ENCODE measurements around the gene ARMC6.

Gene ARMC6

GRCh38 chr19:19033426-19034203, at the start of gene ARMC6, which contains the start of gene SUGP2:
ARMC6 (plus strand) TSS chr19:19033603; CDS start chr19:19034210, 607 bp downstream.
SUGP2 (minus strand) TSS chr19:19033517; CDS start chr19:19031071, 2,446 bp downstream.
- DNase-seq (ENCODE audit: low read depth in 2 of 2): peak; percentile 68 to 80

- DNase-seq (ENCODE audit: low read depth in 2 of 2): no peak
These were observed 49.2 kb upstream of the ARMC6 start for GRCh38 chr19:18984251-18984650.

GRCh38 chr19:18985257-18985656, 48.1 kb upstream of the ARMC6 start:
- DNase-seq (ENCODE audit: low read depth in 2 of 2): no peak

- no peak for DNase-seq (ENCODE audit: low read depth in 2 of 2)
These were observed 45.9 kb upstream of the ARMC6 start for GRCh38 chr19:18987456-18987855.

GRCh38 chr19:18989316-18989715, 44.1 kb upstream of the ARMC6 start:
- no peak for DNase-seq (ENCODE audit: low read depth in 2 of 2)

- no peak for DNase-seq (ENCODE audit: low read depth in 2 of 2)
These were observed 43.2 kb upstream of the ARMC6 start for GRCh38 chr19:18990128-18990708.

GRCh38 chr19:18991006-18991405, 42.4 kb upstream of the ARMC6 start:
- DNase-seq (ENCODE audit: low read depth in 2 of 2): no peak

- no peak for DNase-seq (ENCODE audit: low read depth in 2 of 2)
These were observed 41.9 kb upstream of the ARMC6 start for GRCh38 chr19:18991468-18991867.

- no peak for DNase-seq (ENCODE audit: low read depth in 2 of 2)
These were observed 40.7 kb upstream of the ARMC6 start for GRCh38 chr19:18992696-18993095.

- DNase-seq (ENCODE audit: low read depth in 2 of 2): no peak
These were observed 40.3 kb upstream of the ARMC6 start for GRCh38 chr19:18993115-18993514.

GRCh38 chr19:18995804-18996241, 37.6 kb upstream of the ARMC6 start:
- no peak for DNase-seq (ENCODE audit: low read depth in 2 of 2)

GRCh38 chr19:18996351-18996750, 37.1 kb upstream of the ARMC6 start:
- no peak for DNase-seq (ENCODE audit: low read depth in 2 of 2)

- DNase-seq (ENCODE audit: low read depth in 2 of 2): no peak
These were observed 36.5 kb upstream of the ARMC6 start for GRCh38 chr19:18996796-18997394.

- no peak for DNase-seq (ENCODE audit: low read depth in 2 of 2)
These were observed 35.1 kb upstream of the ARMC6 start for GRCh38 chr19:18998276-18998675.

- no peak for DNase-seq (ENCODE audit: low read depth in 2 of 2)
These were observed 34.2 kb upstream of the ARMC6 start for GRCh38 chr19:18999016-18999758.

GRCh38 chr19:18999896-19000620, 33.3 kb upstream of the ARMC6 start:
- no peak for DNase-seq (ENCODE audit: low read depth in 2 of 2)

GRCh38 chr19:19004144-19004543, 29.3 kb upstream of the ARMC6 start:
- DNase-seq (ENCODE audit: low read depth in 2 of 2): no peak

GRCh38 chr19:19006213-19006612, 27.2 kb upstream of the ARMC6 start:
- no peak for DNase-seq (ENCODE audit: low read depth in 2 of 2)

GRCh38 chr19:19009951-19010350, 23.5 kb upstream of the ARMC6 start:
- DNase-seq (ENCODE audit: low read depth in 2 of 2): no peak

- DNase-seq (ENCODE audit: low read depth in 2 of 2): no peak
These were observed 22.9 kb upstream of the ARMC6 start for GRCh38 chr19:19010551-19010950.

- no peak for DNase-seq (ENCODE audit: low read depth in 2 of 2)
These were observed 12.3 kb upstream of the ARMC6 start for GRCh38 chr19:19021115-19021514.

All from stimulated activated CD8-positive, alpha-beta memory T cell treated with anti-CD3 and anti-CD28 coated beads, Interleukin-7, amount 100 ng/mL, for 1 hour (primary cell).